WTC11 (cell line): Measurements from ENCODE around the gene TANC1. TPM values are rescaled to one million over a fixed set of nuclear protein-coding genes. Genes with fewer than 3 reads are reported as not detected.

Source experiments
- ATAC-seq: fragments of 200-7000 bp; cut with Tn5 transposase; 2 replicates; pipeline ENCODE4 v1.10.0; 2021; ENCODE audit warnings: mild to moderate bottlenecking, moderate library complexity
- CTCF ChIA-PET: fragments of 300-600 bp; sonication (Branson Sonifier 250); formaldehyde crosslinking; loops from one replicate; lab custom pipeline; 2021; ENCODE audit warnings: antibody characterized with exemption; lab: Charles Lee
- POLR2A ChIA-PET: fragments of 350-600 bp; sonication (Branson Sonifier 250); formaldehyde crosslinking; loops from one replicate; lab custom pipeline; 2021; ENCODE audit warnings: antibody characterized with exemption; lab: Charles Lee
- DNase-seq: peaks from one replicate; pipeline ENCODE4 v3.0.0; 2021; ENCODE audit warnings: low spot score
- H3K27ac Mint-ChIP-seq: 2 replicates; pipeline ENCODE4 v1.8.0; 2021; ENCODE audit warnings: mixed read lengths
- H3K27me3 Mint-ChIP-seq: 2 replicates; pipeline ENCODE4 v1.8.0; 2021; ENCODE audit warnings: low read depth, mild to moderate bottlenecking, moderate library complexity, mixed read lengths
- H3K36me3 Mint-ChIP-seq: 2 replicates; pipeline ENCODE4 v1.8.0; 2021; ENCODE audit warnings: mixed read lengths
- H3K4me1 Mint-ChIP-seq: 2 replicates; pipeline ENCODE4 v1.8.0; 2022; ENCODE audit warnings: mixed read lengths
- H3K4me3 Mint-ChIP-seq: 2 replicates; pipeline ENCODE4 v1.8.0; 2021; ENCODE audit warnings: mild to moderate bottlenecking, moderate library complexity, mixed read lengths
- H3K9me3 Mint-ChIP-seq: 2 replicates; pipeline ENCODE4 v1.8.0; 2021; ENCODE audit warnings: mixed read lengths
- AFF4 ChIP-seq: sonication (generic); formaldehyde crosslinking; IDR thresholded peaks from 2 replicates; pipeline ENCODE4 v1.8.1; 2023; ENCODE audit warnings: mild to moderate bottlenecking, missing genetic modification reagents, borderline replicate concordance
- AR ChIP-seq: fragments of 250-450 bp; sonication (Bioruptor Pico); IDR thresholded peaks from 2 replicates; pipeline ENCODE4 v1.9.0; 2021; ENCODE audit warnings: mild to moderate bottlenecking
- ATF6 ChIP-seq: sonication (generic); formaldehyde crosslinking; IDR thresholded peaks from 2 replicates; pipeline ENCODE4 v1.8.1; 2023; ENCODE audit warnings: mild to moderate bottlenecking, missing genetic modification reagents
- CBFB ChIP-seq: sonication (generic); formaldehyde crosslinking; IDR thresholded peaks from 2 replicates; pipeline ENCODE4 v1.8.1; 2022; ENCODE audit warnings: mild to moderate bottlenecking, low read depth, missing genetic modification reagents
- E2F1 ChIP-seq: sonication (generic); formaldehyde crosslinking; IDR thresholded peaks from 2 replicates; pipeline ENCODE4 v1.8.0; 2022; ENCODE audit warnings: mild to moderate bottlenecking, missing genetic modification reagents
- FOXJ3 ChIP-seq: sonication (generic); formaldehyde crosslinking; IDR thresholded peaks from 2 replicates; pipeline ENCODE4 v1.9.0; 2021; ENCODE audit warnings: missing genetic modification reagents, mild to moderate bottlenecking, borderline replicate concordance
- FOXK1 ChIP-seq: sonication (generic); formaldehyde crosslinking; IDR thresholded peaks from 2 replicates; pipeline ENCODE4 v1.8.0; 2022; ENCODE audit warnings: mild to moderate bottlenecking, moderate library complexity, missing genetic modification reagents
- FOXP4 ChIP-seq: sonication (generic); formaldehyde crosslinking; IDR thresholded peaks from 2 replicates; pipeline ENCODE4 v1.8.0; 2022; ENCODE audit warnings: mild to moderate bottlenecking, missing genetic modification reagents
- MAX ChIP-seq: sonication (generic); formaldehyde crosslinking; IDR thresholded peaks from 2 replicates; pipeline ENCODE4 v1.8.0; 2022; ENCODE audit warnings: mild to moderate bottlenecking, missing genetic modification reagents
- NFE2L1 ChIP-seq: sonication (generic); formaldehyde crosslinking; IDR thresholded peaks from 2 replicates; pipeline ENCODE4 v1.8.1; 2023; ENCODE audit warnings: missing genetic modification reagents
- NR1H2 ChIP-seq: sonication (generic); formaldehyde crosslinking; IDR thresholded peaks from 2 replicates; pipeline ENCODE4 v1.9.0; 2021; ENCODE audit warnings: mild to moderate bottlenecking, moderate library complexity, missing genetic modification reagents
- NR2C2 ChIP-seq: sonication (generic); formaldehyde crosslinking; IDR thresholded peaks from 2 replicates; pipeline ENCODE4 v1.8.0; 2022; ENCODE audit warnings: mild to moderate bottlenecking, missing genetic modification reagents
- NR3C1 ChIP-seq: sonication (generic); formaldehyde crosslinking; conservative IDR thresholded peaks from 2 replicates; pipeline ENCODE4 v1.8.1; 2023; ENCODE audit warnings: low read depth, mild to moderate bottlenecking, missing genetic modification reagents
- OVOL2 ChIP-seq: fragments of 250-450 bp; sonication (Bioruptor Pico); IDR thresholded peaks from 2 replicates; pipeline ENCODE4 v1.9.0; 2021; ENCODE audit warnings: mild to moderate bottlenecking, borderline replicate concordance
- RORB ChIP-seq: fragments of 250-450 bp; sonication (Bioruptor Pico); IDR thresholded peaks from 2 replicates; pipeline ENCODE4 v1.9.0; 2021; ENCODE audit warnings: mild to moderate bottlenecking
- USF1 ChIP-seq: sonication (generic); formaldehyde crosslinking; IDR thresholded peaks from 2 replicates; pipeline ENCODE4 v1.8.0; 2022; ENCODE audit warnings: mild to moderate bottlenecking, missing genetic modification reagents
- USF2 ChIP-seq: sonication (generic); formaldehyde crosslinking; IDR thresholded peaks from 2 replicates; pipeline ENCODE4 v1.8.1; 2023; ENCODE audit warnings: mild to moderate bottlenecking, missing genetic modification reagents, moderate library complexity
- ZNF219 ChIP-seq: sonication (generic); formaldehyde crosslinking; IDR thresholded peaks from 2 replicates; pipeline ENCODE4 v1.8.0; 2023; ENCODE audit warnings: missing genetic modification reagents, mild to moderate bottlenecking, borderline replicate concordance
- ZNF232 ChIP-seq: sonication (generic); formaldehyde crosslinking; IDR thresholded peaks from 2 replicates; pipeline ENCODE4 v1.8.0; 2022; ENCODE audit warnings: mild to moderate bottlenecking, missing genetic modification reagents
- total RNA-seq: library from RNA; stranded (reverse); gene quantifications from 3 replicates; pipeline ENCODE4 v1.2.3, GENCODE V29; 2021

Gene TANC1
- total RNA-seq, 1 experiment from 2014 or later = 11.6 TPM

- ChIA-PET CTCF (interaction anchor here (0.8 kb wide), 1 partner anchor 36 kb away, joined by 3 read pairs; no protein-coding TSS in a partner anchor), POLR2A (no interaction called here)
- Mint-ChIP-seq H3K9me3 (no peaks in the 10 kb centered on the region), H3K27ac (no peak overlapping the region), H3K4me3 (no peak overlapping the region), H3K4me1 (no peaks in the 10 kb centered on the region), H3K36me3 (no peaks in the 10 kb centered on the region), H3K27me3 (no peaks in the 10 kb centered on the region)
- ATAC-seq (no peak), DNase-seq (no peak)
- TF ChIP-seq NFE2L1 (no peak), E2F1 (CRISPR knock-in tag) (no peak), OVOL2 (CRISPR knock-in tag) (no peak), AR (CRISPR knock-in tag) (no peak), AFF4 (no peak), RORB (CRISPR knock-in tag) (no peak), ATF6 (CRISPR knock-in tag) (no peak), USF2 (CRISPR knock-in tag) (no peak), ZNF232 (CRISPR knock-in tag) (no peak), FOXJ3 (CRISPR knock-in tag) (no peak), ZNF219 (CRISPR knock-in tag) (no peak), NR1H2 (CRISPR knock-in tag) (no peak), CBFB (CRISPR knock-in tag) (no peak)
These were observed 230.8 kb downstream of the TANC1 start for GRCh38 chr2:159199236-159199635.

- DNase-seq (no peak), ATAC-seq (no peak)
- Mint-ChIP-seq H3K9me3 (no peaks in the 10 kb centered on the region), H3K27me3 (no peaks in the 10 kb centered on the region), H3K27ac (no peak overlapping the region), H3K4me3 (no peak overlapping the region), H3K4me1 (no peaks in the 10 kb centered on the region), H3K36me3 (no peaks in the 10 kb centered on the region)
- ChIA-PET CTCF (interaction anchor here (0.8 to 1.2 kb wide), 2 partner anchors 8 to 35 kb away, joined by 3 read pairs; no protein-coding TSS in a partner anchor), POLR2A (no interaction called here)
- TF ChIP-seq ZNF219 (CRISPR knock-in tag) (no peak), FOXK1 (CRISPR knock-in tag) (no peak), NR2C2 (no peak), E2F1 (CRISPR knock-in tag) (no peak), NR3C1 (CRISPR knock-in tag) (no peak), FOXP4 (no peak), USF1 (CRISPR knock-in tag) (no peak), MAX (CRISPR knock-in tag) (no peak)
These were observed 231.5 kb downstream of the TANC1 start for GRCh38 chr2:159199761-159200465.
